ENCODE results near the gene NMT1. TPM values are rescaled to one million over a fixed set of nuclear protein-coding genes. Genes with fewer than 3 reads are reported as not detected.

The NMT1 gene
- total and polyA plus RNA-seq, 2 of the 13 experiments (the other 11 are each of a cell fraction or from before 2014, with no cell fraction given): 75.7 to 142 TPM

DNA sequence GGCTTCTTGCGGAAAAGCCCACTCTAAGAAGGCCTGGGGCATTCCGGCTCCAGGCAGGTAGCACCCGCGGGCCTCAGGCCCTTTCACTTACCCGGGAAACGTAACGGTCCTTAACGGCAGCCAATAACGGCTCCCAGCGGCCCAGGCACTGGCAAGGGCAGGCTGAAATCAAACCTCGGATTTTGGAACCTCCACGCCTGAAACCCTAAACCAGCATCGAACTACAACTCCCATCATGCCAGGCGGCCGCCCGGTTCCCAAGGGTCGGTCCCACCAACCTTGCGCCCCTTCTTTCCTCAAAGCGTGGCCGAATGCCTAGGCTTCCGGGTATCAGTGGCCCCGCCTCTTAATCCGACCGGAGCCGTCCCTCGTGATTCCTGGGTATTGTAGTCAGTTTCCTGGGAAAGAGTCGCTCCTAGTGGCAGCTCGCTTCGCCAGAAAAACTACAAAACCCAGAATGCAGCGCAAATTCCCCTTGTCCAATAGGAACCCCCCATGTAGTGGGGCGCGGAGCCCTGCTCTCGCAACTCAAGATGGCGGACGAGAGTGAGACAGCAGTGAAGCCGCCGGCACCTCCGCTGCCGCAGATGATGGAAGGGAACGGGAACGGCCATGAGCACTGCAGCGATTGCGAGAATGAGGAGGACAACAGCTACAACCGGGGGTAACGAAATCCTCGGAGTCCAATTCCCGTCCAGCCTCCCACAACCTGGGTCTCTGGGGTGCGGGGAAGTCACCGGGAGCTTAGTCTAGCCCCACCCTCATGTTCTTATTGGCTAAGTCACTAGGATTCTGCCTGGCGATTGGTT lies at the start of gene NMT1 (continued):
- TF ChIP-seq MAFG (CRISPR knock-in tag; IDR thresholded peaks at IDR 0.05) (no peak), ZNF557 (CRISPR knock-in tag; IDR thresholded peaks at IDR 0.05) (0 out of 2 replicates have a peak, but pooled peaks have one; percentile 82), HNRNPUL1 (IDR thresholded peaks at IDR 0.05; ENCODE audit: low read depth, low read length) (no peak), SOX13 (IDR thresholded peaks at IDR 0.05) (no peak), SOX13 (CRISPR knock-in tag; conservative IDR thresholded peaks at IDR 0.05 in 1 of 2, IDR thresholded peaks at IDR 0.05 in 1 of 2) (no peak; a peak in 2 of 4 replicates), CTCF (CRISPR knock-in tag; IDR thresholded peaks at IDR 0.05) (peak; percentile 15; the same call in 1 of the 2 replicates), ZNF841 (CRISPR knock-in tag; IDR thresholded peaks at IDR 0.05; ENCODE audit: borderline replicate concordance) (no peak), ZNF788 (CRISPR knock-in tag; IDR thresholded peaks at IDR 0.05; ENCODE audit: borderline replicate concordance) (peak; percentile 79; the same call in 1 of the 2 replicates), FOSL2 (CRISPR knock-in tag; IDR thresholded peaks at IDR 0.05) (peak; percentile 58), NCOA1 (CRISPR knock-in tag; IDR thresholded peaks at IDR 0.05) (peak; percentile 85; the same call in 1 of the 2 replicates), TEAD2 (CRISPR knock-in tag; IDR thresholded peaks at IDR 0.05) (peak; percentile 81; the same call in 1 of the 2 replicates)
- TF ChIP-seq, protein P1, sequence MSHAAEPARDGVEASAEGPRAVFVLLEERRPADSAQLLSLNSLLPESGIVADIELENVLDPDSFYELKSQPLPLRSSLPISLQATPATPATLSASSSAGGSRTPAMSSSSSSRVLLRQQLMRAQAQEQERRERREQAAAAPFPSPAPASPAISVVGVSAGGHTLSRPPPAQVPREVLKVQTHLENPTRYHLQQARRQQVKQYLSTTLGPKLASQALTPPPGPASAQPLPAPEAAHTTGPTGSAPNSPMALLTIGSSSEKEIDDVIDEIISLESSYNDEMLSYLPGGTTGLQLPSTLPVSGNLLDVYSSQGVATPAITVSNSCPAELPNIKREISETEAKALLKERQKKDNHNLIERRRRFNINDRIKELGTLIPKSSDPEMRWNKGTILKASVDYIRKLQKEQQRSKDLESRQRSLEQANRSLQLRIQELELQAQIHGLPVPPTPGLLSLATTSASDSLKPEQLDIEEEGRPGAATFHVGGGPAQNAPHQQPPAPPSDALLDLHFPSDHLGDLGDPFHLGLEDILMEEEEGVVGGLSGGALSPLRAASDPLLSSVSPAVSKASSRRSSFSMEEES (CRISPR knock-in tag; IDR thresholded peaks at IDR 0.05): peak; percentile 11; the same call in 1 of the 2 replicates
- TF ChIP-seq, protein P2, sequence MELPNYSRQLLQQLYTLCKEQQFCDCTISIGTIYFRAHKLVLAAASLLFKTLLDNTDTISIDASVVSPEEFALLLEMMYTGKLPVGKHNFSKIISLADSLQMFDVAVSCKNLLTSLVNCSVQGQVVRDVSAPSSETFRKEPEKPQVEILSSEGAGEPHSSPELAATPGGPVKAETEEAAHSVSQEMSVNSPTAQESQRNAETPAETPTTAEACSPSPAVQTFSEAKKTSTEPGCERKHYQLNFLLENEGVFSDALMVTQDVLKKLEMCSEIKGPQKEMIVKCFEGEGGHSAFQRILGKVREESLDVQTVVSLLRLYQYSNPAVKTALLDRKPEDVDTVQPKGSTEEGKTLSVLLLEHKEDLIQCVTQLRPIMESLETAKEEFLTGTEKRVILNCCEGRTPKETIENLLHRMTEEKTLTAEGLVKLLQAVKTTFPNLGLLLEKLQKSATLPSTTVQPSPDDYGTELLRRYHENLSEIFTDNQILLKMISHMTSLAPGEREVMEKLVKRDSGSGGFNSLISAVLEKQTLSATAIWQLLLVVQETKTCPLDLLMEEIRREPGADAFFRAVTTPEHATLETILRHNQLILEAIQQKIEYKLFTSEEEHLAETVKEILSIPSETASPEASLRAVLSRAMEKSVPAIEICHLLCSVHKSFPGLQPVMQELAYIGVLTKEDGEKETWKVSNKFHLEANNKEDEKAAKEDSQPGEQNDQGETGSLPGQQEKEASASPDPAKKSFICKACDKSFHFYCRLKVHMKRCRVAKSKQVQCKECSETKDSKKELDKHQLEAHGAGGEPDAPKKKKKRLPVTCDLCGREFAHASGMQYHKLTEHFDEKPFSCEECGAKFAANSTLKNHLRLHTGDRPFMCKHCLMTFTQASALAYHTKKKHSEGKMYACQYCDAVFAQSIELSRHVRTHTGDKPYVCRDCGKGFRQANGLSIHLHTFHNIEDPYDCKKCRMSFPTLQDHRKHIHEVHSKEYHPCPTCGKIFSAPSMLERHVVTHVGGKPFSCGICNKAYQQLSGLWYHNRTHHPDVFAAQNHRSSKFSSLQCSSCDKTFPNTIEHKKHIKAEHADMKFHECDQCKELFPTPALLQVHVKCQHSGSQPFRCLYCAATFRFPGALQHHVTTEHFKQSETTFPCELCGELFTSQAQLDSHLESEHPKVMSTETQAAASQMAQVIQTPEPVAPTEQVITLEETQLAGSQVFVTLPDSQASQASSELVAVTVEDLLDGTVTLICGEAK (IDR thresholded peaks at IDR 0.05): no peak
- TF ChIP-seq, protein P2 (CRISPR knock-in tag; IDR thresholded peaks at IDR 0.05): peak; percentile 40

Data from HepG2 (cell line).